DOHH2 (cell line): ENCODE results near the gene ZNF536.

ENCODE experiments used
- CTCF ChIP-seq: fragments of 200-600 bp; sonication (generic); IDR thresholded peaks from one replicate; pipeline ENCODE4 v1.5.1; 2014; ENCODE audit warnings: antibody characterized with exemption, mild to moderate bottlenecking, low read depth, low read length; ENCODE audit not compliant: poor library complexity, severe bottlenecking
- EZH2phosphoT487 ChIP-seq: fragments of 200-600 bp; sonication (generic); IDR thresholded peaks from 2 replicates; pipeline ENCODE4 v1.6.1; 2017; ENCODE audit warnings: borderline replicate concordance, mild to moderate bottlenecking, antibody characterized with exemption, low read length, moderate library complexity, mixed read lengths

DNA sequence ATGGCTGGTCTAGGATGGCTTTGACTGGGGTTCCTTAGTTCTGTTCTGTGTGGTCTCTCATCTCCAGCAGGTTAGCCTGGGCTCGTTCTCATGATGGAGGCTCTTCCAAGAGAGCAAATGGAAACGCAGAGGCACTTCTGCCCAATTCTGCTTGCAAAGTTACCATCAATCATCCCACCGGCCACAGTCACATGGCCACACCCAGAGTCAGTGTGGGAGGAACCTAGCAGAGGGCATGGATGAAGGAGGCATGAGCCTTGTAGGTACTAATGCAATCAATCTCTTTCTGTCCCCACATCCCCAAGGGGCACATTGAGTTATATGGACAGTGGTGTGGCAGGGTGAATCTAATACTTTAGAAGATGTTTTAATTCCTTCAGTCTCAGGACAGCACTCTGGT, 207.2 kb downstream of the ZNF536 start:
- TF ChIP-seq CTCF (no peak), EZH2phosphoT487 (no peak)
